Measurements from ENCODE around the gene CYP4F12.

The CYP4F12 gene

GRCh38 chr19:15651791-15652190, 21.1 kb upstream of the CYP4F12 start:
- Histone ChIP-seq H3K9me3 (ENCODE audit: insufficient read depth, low read length) (no peaks in the 10 kb centered on the region), H3K27me3 (ENCODE audit: insufficient read depth, insufficient read length) (peaks cover 86% of the 10 kb centered on the region)
- no peak for DNase-seq (ENCODE audit: low read depth, low spot score)

GRCh38 chr19:15652559-15653278, 20.2 kb upstream of the CYP4F12 start:
- no peaks in the 10 kb centered on the region for H3K4me1 ChIP-seq (ENCODE audit: insufficient read depth, insufficient read length)
- no peaks in the 10 kb centered on the region for H3K9me3 ChIP-seq (ENCODE audit: insufficient read depth, low read length)
- H3K9ac ChIP-seq (ENCODE audit: insufficient read length, low read depth) = no peak overlapping the region
- no peak overlapping the region for H3K4me3 ChIP-seq (ENCODE audit: insufficient read length, low read depth)
- H3K27me3 ChIP-seq (ENCODE audit: insufficient read depth, insufficient read length) = peaks cover 77% of the 10 kb centered on the region
- no peaks in the 10 kb centered on the region for H3K36me3 ChIP-seq (ENCODE audit: insufficient read depth, insufficient read length, low read length)
- no peak for DNase-seq (ENCODE audit: low read depth, low spot score)
- TF ChIP-seq ZNF274 (IDR thresholded peaks at IDR 0.05; ENCODE audit: low read depth, low read length) (no peak), YY1 (IDR thresholded peaks at IDR 0.05; ENCODE audit: insufficient read depth, insufficient read length) (no peak), SUZ12 (IDR thresholded peaks at IDR 0.05; ENCODE audit: extremely low read depth, insufficient read depth, insufficient read length) (no peak)

More at GRCh38 chr19:15651791-15652190, 21.1 kb upstream of the CYP4F12 start:
- Histone ChIP-seq H3K36me3 (ENCODE audit: insufficient read depth, insufficient read length, low read length) (no peaks in the 10 kb centered on the region), H3K9ac (ENCODE audit: insufficient read length, low read depth) (no peak overlapping the region), H3K4me3 (ENCODE audit: insufficient read length, low read depth) (no peak overlapping the region), H3K4me1 (ENCODE audit: insufficient read depth, insufficient read length) (no peaks in the 10 kb centered on the region)
- TF ChIP-seq SUZ12 (IDR thresholded peaks at IDR 0.05; ENCODE audit: extremely low read depth, insufficient read depth, insufficient read length) = no peak

GRCh38 chr19:15656467-15656866, 16.4 kb upstream of the CYP4F12 start:
- H3K36me3 ChIP-seq (ENCODE audit: insufficient read depth, insufficient read length, low read length) = no peaks in the 10 kb centered on the region
- DNase-seq (ENCODE audit: low read depth, low spot score) = no peak
- TF ChIP-seq ZNF274 (IDR thresholded peaks at IDR 0.05; ENCODE audit: low read depth, low read length) (no peak), YY1 (IDR thresholded peaks at IDR 0.05; ENCODE audit: insufficient read depth, insufficient read length) (no peak), SUZ12 (IDR thresholded peaks at IDR 0.05; ENCODE audit: extremely low read depth, insufficient read depth, insufficient read length) (no peak)
- H3K4me1 ChIP-seq (ENCODE audit: insufficient read depth, insufficient read length) = no peaks in the 10 kb centered on the region
- no peak overlapping the region for H3K4me3 ChIP-seq (ENCODE audit: insufficient read length, low read depth)
- peaks cover 49% of the 10 kb centered on the region for H3K27me3 ChIP-seq (ENCODE audit: insufficient read depth, insufficient read length)
- no peak overlapping the region for H3K9ac ChIP-seq (ENCODE audit: insufficient read length, low read depth)
- H3K9me3 ChIP-seq (ENCODE audit: insufficient read depth, low read length) = no peaks in the 10 kb centered on the region

GRCh38 chr19:15663247-15663646, 9.6 kb upstream of the CYP4F12 start:
- no peaks in the 10 kb centered on the region for H3K4me1 ChIP-seq (ENCODE audit: insufficient read depth, insufficient read length)
- no peaks in the 10 kb centered on the region for H3K9me3 ChIP-seq (ENCODE audit: insufficient read depth, low read length)
- no peak overlapping the region for H3K9ac ChIP-seq (ENCODE audit: insufficient read length, low read depth)
- TF ChIP-seq SUZ12 (IDR thresholded peaks at IDR 0.05; ENCODE audit: extremely low read depth, insufficient read depth, insufficient read length) (no peak), ZNF274 (IDR thresholded peaks at IDR 0.05; ENCODE audit: low read depth, low read length) (no peak), YY1 (IDR thresholded peaks at IDR 0.05; ENCODE audit: insufficient read depth, insufficient read length) (no peak)
- DNase-seq (ENCODE audit: low read depth, low spot score) = no peak
- no peak overlapping the region for H3K4me3 ChIP-seq (ENCODE audit: insufficient read length, low read depth)
- H3K36me3 ChIP-seq (ENCODE audit: insufficient read depth, insufficient read length, low read length) = no peaks in the 10 kb centered on the region
- H3K27me3 ChIP-seq (ENCODE audit: insufficient read depth, insufficient read length) = peaks cover 47% of the 10 kb centered on the region

GRCh38 chr19:15666186-15666585, 6.7 kb upstream of the CYP4F12 start:
- no peak for TF ChIP-seq YY1 (IDR thresholded peaks at IDR 0.05; ENCODE audit: insufficient read depth, insufficient read length)
- no peak for TF ChIP-seq SUZ12 (IDR thresholded peaks at IDR 0.05; ENCODE audit: extremely low read depth, insufficient read depth, insufficient read length)
- no peak for TF ChIP-seq ZNF274 (IDR thresholded peaks at IDR 0.05; ENCODE audit: low read depth, low read length)
- H3K9ac ChIP-seq (ENCODE audit: insufficient read length, low read depth) = no peak overlapping the region
- no peaks in the 10 kb centered on the region for H3K4me1 ChIP-seq (ENCODE audit: insufficient read depth, insufficient read length)
- H3K27me3 ChIP-seq (ENCODE audit: insufficient read depth, insufficient read length) = peaks cover 63% of the 10 kb centered on the region
- H3K4me3 ChIP-seq (ENCODE audit: insufficient read length, low read depth) = no peak overlapping the region
- H3K36me3 ChIP-seq (ENCODE audit: insufficient read depth, insufficient read length, low read length) = no peaks in the 10 kb centered on the region
- DNase-seq (ENCODE audit: low read depth, low spot score) = no peak
- no peaks in the 10 kb centered on the region for H3K9me3 ChIP-seq (ENCODE audit: insufficient read depth, low read length)

- TF ChIP-seq YY1 (IDR thresholded peaks at IDR 0.05; ENCODE audit: insufficient read depth, insufficient read length) = no peak
- no peak for TF ChIP-seq SUZ12 (IDR thresholded peaks at IDR 0.05; ENCODE audit: extremely low read depth, insufficient read depth, insufficient read length)
- no peak for TF ChIP-seq ZNF274 (IDR thresholded peaks at IDR 0.05; ENCODE audit: low read depth, low read length)
- Histone ChIP-seq H3K4me1 (ENCODE audit: insufficient read depth, insufficient read length) (no peaks in the 10 kb centered on the region), H3K9me3 (ENCODE audit: insufficient read depth, low read length) (no peaks in the 10 kb centered on the region), H3K4me3 (ENCODE audit: insufficient read length, low read depth) (no peak overlapping the region), H3K9ac (ENCODE audit: insufficient read length, low read depth) (no peak overlapping the region), H3K36me3 (ENCODE audit: insufficient read depth, insufficient read length, low read length) (no peaks in the 10 kb centered on the region), H3K27me3 (ENCODE audit: insufficient read depth, insufficient read length) (peaks cover 63% of the 10 kb centered on the region)
- DNase-seq (ENCODE audit: low read depth, low spot score) = no peak
Observed at GRCh38 chr19:15666883-15667282, 6.0 kb upstream of the CYP4F12 start.

GRCh38 chr19:15669440-15669839, 3.4 kb upstream of the CYP4F12 start:
- H3K27me3 ChIP-seq (ENCODE audit: insufficient read depth, insufficient read length) = peaks cover 52% of the 10 kb centered on the region
- no peak for TF ChIP-seq YY1 (IDR thresholded peaks at IDR 0.05; ENCODE audit: insufficient read depth, insufficient read length)
- no peak for TF ChIP-seq ZNF274 (IDR thresholded peaks at IDR 0.05; ENCODE audit: low read depth, low read length)
- no peak for TF ChIP-seq SUZ12 (IDR thresholded peaks at IDR 0.05; ENCODE audit: extremely low read depth, insufficient read depth, insufficient read length)
- DNase-seq (ENCODE audit: low read depth, low spot score) = no peak
- H3K4me3 ChIP-seq (ENCODE audit: insufficient read length, low read depth) = no peak overlapping the region
- no peaks in the 10 kb centered on the region for H3K4me1 ChIP-seq (ENCODE audit: insufficient read depth, insufficient read length)
- no peaks in the 10 kb centered on the region for H3K36me3 ChIP-seq (ENCODE audit: insufficient read depth, insufficient read length, low read length)
- no peaks in the 10 kb centered on the region for H3K9me3 ChIP-seq (ENCODE audit: insufficient read depth, low read length)
- H3K9ac ChIP-seq (ENCODE audit: insufficient read length, low read depth) = no peak overlapping the region

All from NT2/D1 (cell line).